Heart left ventricle (tissue), 16 donors: Measurements from ENCODE around the gene NFXL1. TPM values are rescaled to one million over a fixed set of nuclear protein-coding genes. Genes with fewer than 3 reads are reported as not detected.

Experiments
- ATAC-seq, 4 donors: fragments of 200-7000 bp; cut with Tn5 transposase; one replicate each; pipeline ENCODE4 v1.9.1; 2020 to 2022; ENCODE audit warnings: moderate library complexity in 4 of 4, mild to moderate bottlenecking in 3 of 4, moderate number of reproducible peaks in 1 of 4
- DNase-seq, 5 donors: peaks; one replicate each; pipeline ENCODE4 v3.0.0-alpha.2; 2020
- H3K27ac ChIP-seq, 12 donors: fragments of 200-600 bp; sonication (generic) in 4 of 12; one replicate each; pipeline versions ENCODE4 v1.5.0 to v1.8.0; 2016 to 2022; ENCODE audit warnings: mild to moderate bottlenecking in 2 of 12
- H3K27me3 ChIP-seq, 9 donors: fragments of 200-600 bp; sonication (generic) in 2 of 9; one replicate each; pipeline versions ENCODE4 v1.5.1 to v1.8.0; 2016 to 2022; ENCODE audit warnings: mild to moderate bottlenecking in 3 of 9
- H3K36me3 ChIP-seq, 9 donors: fragments of 200-600 bp; sonication (generic) in 2 of 9; one replicate each; pipeline versions ENCODE4 v1.5.0 to v1.8.0; 2018 to 2022; ENCODE audit warnings: mild to moderate bottlenecking in 2 of 9
- H3K4me1 ChIP-seq, 12 donors: fragments of 200-600 bp; sonication (generic) in 4 of 12; one replicate each; pipeline versions ENCODE4 v1.5.0 to v1.8.0; 2016 to 2022; ENCODE audit warnings: mild to moderate bottlenecking in 3 of 12
- H3K4me3 ChIP-seq, 12 donors: fragments of 200-600 bp; sonication (generic) in 4 of 12; one replicate each; pipeline versions ENCODE4 v1.5.0 to v1.8.0; 2017 to 2022; ENCODE audit warnings: mild to moderate bottlenecking in 9 of 12, moderate library complexity in 4 of 12
- H3K9me3 ChIP-seq, 12 donors: fragments of 200-600 bp; sonication (generic) in 4 of 12; one replicate each; pipeline versions ENCODE4 v1.5.0 to v1.8.0; 2016 to 2022; ENCODE audit warnings: mild to moderate bottlenecking in 1 of 12
- CTCF ChIP-seq, 12 donors: fragments of 200-600 bp; sonication (generic) in 4 of 12; IDR thresholded peaks; one replicate each; pipeline versions ENCODE4 v1.5.0 to v1.8.0; 2018 to 2022; ENCODE audit warnings: antibody characterized with exemption in 12 of 12, mild to moderate bottlenecking in 5 of 12
- POLR2A ChIP-seq, 2 donors: fragments of 450-650 bp; IDR thresholded peaks; one replicate each; pipeline ENCODE4 v1.6.1; 2017; ENCODE audit warnings: antibody characterized with exemption in 2 of 2, mild to moderate bottlenecking in 2 of 2, moderate library complexity in 2 of 2
- WGBS, 4 donors: extraction: QIAGEN DNeasy Blood & Tissue Kit in 2 of 4; methylation state at CpG; one replicate each; pipeline versions ENCODE4 v1.1.5 to v1.1.7; 2013 to 2018; 5-methylcytosine and 5-hydroxymethylcytosine counted together
- intact Hi-C, 10 donors: fragments of 100-400 bp; cut with DNase I; formaldehyde crosslinking; loops; one replicate each; pipeline versions ENCODE4 v1.11.1 to v1.14.2; 2022
- polyA plus RNA-seq, 2 donors: library from polyadenylated mRNA; stranded (reverse); fragments of 200-250 nt; gene quantifications; one replicate each; pipeline ENCODE4 v1.2.3, GENCODE V29; 2013
- total RNA-seq, 9 donors: library from RNA; depleted of rRNA in 2 of 9; stranded (reverse); fragments of >200 nt in 2 of 9; fragmentation: NEBNext Ultra II Directional in 3 of 9; extraction: Animal tissue kit (Norgen Biotek cat#: 25700) in 3 of 9; gene quantifications; one replicate each; pipeline versions ENCODE4 v1.1.0 to v1.2.4, GENCODE V29; 2016 to 2023
- donor health status: ischemic (EF 13 %, LVEDD 7.1; RV severe dilation, severe dysfunction).
- donor health status: healthy with polysubstance abuse.
- donor health status: DM: no; HTN: yes; CAD: no.
- donor health status: DM: no; HTN: no; CAD: no.
- donor health status: ischemic (EF 25% LVEDD 6.9; RV normal size, moderate dysfunction).
- donor health status: ischemic (EF 25% LVEDD 5.7; RV mildly dilated, moderate dysfunction).
- donor health status: healthy.
- donor health status: DM: yes; HTN: yes; CAD: no.
- donor health status: ischemic (EF 35%, LVEDD 5.7; RV mildly dilated, moderate dysfunction).
- donor health status: nonischemic (EF 11% LVEDD 7.7; RV severe dilation, severe dysfunction).
- donor health status: DM: yes; HTN: yes; CAD: no.
- donor health status: PGD.
- donor health status: ischemic (EF 29% LVEDD 5.4; RV normal size, mild dysfunction).
- donor health status: nonischemic (EF 23%, LVEDD 6.1; RV moderate dilation, normal function).

Gene NFXL1
- total and polyA plus RNA-seq, 11 donors, result 2.8 to 7.3 (median 5.3) TPM

- no peak overlapping the region for H3K27ac ChIP-seq
- WGBS, 4 donors, result 88 to 94% (median 92%) methylated on average over 3 of the region's 3 CpGs
- ATAC-seq (no peak), DNase-seq (no peak)
- H3K36me3 ChIP-seq, result peaks cover 0 to 98% (median 78%) of the 10 kb centered on the region in 9 donors
- no peaks in the 10 kb centered on the region for H3K4me1 ChIP-seq
- intact Hi-C loops, result no loop called here
- no peaks in the 10 kb centered on the region for H3K27me3 ChIP-seq
- H3K9me3 ChIP-seq, result no peaks in the 10 kb centered on the region
- H3K4me3 ChIP-seq, result no peak overlapping the region
- TF ChIP-seq POLR2A (IDR thresholded peaks at IDR 0.05) (no peak), CTCF (IDR thresholded peaks at IDR 0.05) (no peak)
Measured at GRCh38 chr4:47882228-47882627, 32.2 kb downstream of the NFXL1 start.

GRCh38 chr4:47879458-47879857 is 34.9 kb downstream of the NFXL1 start:
- Histone ChIP-seq H3K4me1 (no peaks in the 10 kb centered on the region), H3K9me3 (no peaks in the 10 kb centered on the region), H3K4me3 (no peak overlapping the region), H3K36me3 (peaks cover 0 to 98% (median 82%) of the 10 kb centered on the region in 9 donors), H3K27me3 (no peaks in the 10 kb centered on the region), H3K27ac (no peak overlapping the region)
- intact Hi-C loops, result no loop called here
- ATAC-seq (no peak), DNase-seq (no peak)
- TF ChIP-seq CTCF (IDR thresholded peaks at IDR 0.05) (no peak), POLR2A (IDR thresholded peaks at IDR 0.05) (no peak)

GRCh38 chr4:47876784-47877546 is 37.4 kb downstream of the NFXL1 start:
- Histone ChIP-seq H3K27ac (no peak overlapping the region), H3K27me3 (no peaks in the 10 kb centered on the region), H3K9me3 (peaks cover 0 to 17% (median 10%) of the 10 kb centered on the region in 12 donors), H3K36me3 (peaks cover 2 to 96% (median 81%) of the 10 kb centered on the region in 9 donors), H3K4me1 (no peaks in the 10 kb centered on the region), H3K4me3 (no peak overlapping the region)
- DNase-seq, result no peak
- WGBS, 4 donors, result 86 to 93% (median 88%) methylated on average over 3 of the region's 3 CpGs
- intact Hi-C loops, result no loop called here
- TF ChIP-seq POLR2A (IDR thresholded peaks at IDR 0.05), result no peak
- no peak for ATAC-seq

- Histone ChIP-seq H3K27ac (no peak overlapping the region), H3K4me3 (no peak overlapping the region), H3K36me3 (peaks cover 2 to 95% (median 75%) of the 10 kb centered on the region in 9 donors), H3K4me1 (no peaks in the 10 kb centered on the region), H3K27me3 (no peaks in the 10 kb centered on the region), H3K9me3 (peaks cover 0 to 19% (median 10%) of the 10 kb centered on the region in 12 donors)
- ATAC-seq (no peak), DNase-seq (no peak)
- intact Hi-C loops, result no loop called here
- TF ChIP-seq CTCF (IDR thresholded peaks at IDR 0.05) (no peak), POLR2A (IDR thresholded peaks at IDR 0.05) (no peak)
Measured at GRCh38 chr4:47876310-47876709, 38.1 kb downstream of the NFXL1 start.
